Measurements from ENCODE around the gene FAIM2.

The FAIM2 gene

DNA sequence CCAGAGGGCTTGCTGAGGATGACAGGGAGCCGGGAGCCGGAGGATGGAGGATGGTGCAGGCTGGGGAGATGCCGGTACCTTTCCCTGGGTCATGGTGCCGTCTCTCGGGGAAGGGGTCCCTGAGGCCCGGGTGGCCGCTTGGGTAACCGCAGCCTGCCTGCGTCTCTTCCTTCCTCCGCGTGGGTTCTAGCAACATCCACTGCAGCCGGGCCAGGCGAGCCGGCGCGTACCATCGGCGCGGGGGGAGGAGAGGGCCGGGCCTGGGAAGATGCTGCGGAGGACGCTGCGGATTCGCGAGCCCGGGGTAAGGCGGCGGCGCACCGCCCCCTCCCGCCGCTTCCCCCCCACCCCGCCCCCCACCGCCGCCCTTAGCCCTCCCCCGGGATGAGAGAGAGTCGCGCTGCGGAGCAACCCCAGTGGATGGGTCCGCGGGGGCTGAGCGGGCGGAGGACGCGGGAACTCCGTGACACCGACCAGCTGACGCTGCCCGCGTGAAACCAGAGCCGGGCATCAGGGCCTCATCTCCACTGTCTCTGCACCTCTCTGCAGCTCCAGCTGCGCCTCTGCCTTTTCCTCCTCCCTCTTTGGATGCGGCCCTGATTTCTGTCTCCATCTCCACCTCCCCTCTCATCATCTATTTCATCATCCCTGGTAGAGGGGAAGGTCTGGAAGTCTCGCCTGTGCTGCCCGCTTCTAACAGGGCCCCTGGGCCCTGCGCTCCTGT, at the start of gene FAIM2:
Gene FAIM2 (minus strand): TSS at position 201 of the 724 bp plus-strand sequence. CDS start 108 bp downstream, at position 93.
- no peaks in the 10 kb centered on the region for H3K36me3 ChIP-seq (ENCODE audit: control insufficient read depth, insufficient read depth, low read length)
- H3K4me3 ChIP-seq (replicated peaks; ENCODE audit: low read depth, low read length) = no peak within 1 kb of the TSS
- TF ChIP-seq, protein P1, sequence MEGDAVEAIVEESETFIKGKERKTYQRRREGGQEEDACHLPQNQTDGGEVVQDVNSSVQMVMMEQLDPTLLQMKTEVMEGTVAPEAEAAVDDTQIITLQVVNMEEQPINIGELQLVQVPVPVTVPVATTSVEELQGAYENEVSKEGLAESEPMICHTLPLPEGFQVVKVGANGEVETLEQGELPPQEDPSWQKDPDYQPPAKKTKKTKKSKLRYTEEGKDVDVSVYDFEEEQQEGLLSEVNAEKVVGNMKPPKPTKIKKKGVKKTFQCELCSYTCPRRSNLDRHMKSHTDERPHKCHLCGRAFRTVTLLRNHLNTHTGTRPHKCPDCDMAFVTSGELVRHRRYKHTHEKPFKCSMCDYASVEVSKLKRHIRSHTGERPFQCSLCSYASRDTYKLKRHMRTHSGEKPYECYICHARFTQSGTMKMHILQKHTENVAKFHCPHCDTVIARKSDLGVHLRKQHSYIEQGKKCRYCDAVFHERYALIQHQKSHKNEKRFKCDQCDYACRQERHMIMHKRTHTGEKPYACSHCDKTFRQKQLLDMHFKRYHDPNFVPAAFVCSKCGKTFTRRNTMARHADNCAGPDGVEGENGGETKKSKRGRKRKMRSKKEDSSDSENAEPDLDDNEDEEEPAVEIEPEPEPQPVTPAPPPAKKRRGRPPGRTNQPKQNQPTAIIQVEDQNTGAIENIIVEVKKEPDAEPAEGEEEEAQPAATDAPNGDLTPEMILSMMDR (IDR thresholded peaks at IDR 0.05; ENCODE audit: insufficient read depth, low read length, poor library complexity, severe bottlenecking) = no peak
- peaks cover 3% of the 10 kb centered on the region for H3K27me3 ChIP-seq (replicated peaks; ENCODE audit: control insufficient read depth, insufficient read depth, low read length)
- DNase-seq (ENCODE audit: extremely low read depth, insufficient read length) = no peak

DNA sequence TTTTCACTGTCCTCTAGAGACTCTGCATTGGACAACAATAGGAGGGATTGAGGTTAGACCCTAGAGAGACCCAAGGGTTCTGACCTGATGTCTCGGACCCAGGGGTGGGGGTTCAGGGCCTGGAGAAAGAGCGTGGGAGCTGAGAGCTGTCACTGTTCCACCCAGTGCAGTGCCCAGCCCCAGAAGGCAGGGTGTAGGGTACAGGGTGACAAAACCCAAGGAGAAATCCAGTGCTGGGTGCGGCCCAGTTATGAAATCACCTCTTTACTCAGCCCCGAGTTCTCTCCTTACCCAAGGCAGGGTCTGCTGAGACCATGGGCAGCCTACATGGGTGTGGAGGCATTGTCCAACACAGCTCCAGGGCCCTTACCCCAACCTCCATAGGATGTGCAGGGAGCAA, 49.5 kb upstream of the FAIM2 start:
- H3K27me3 ChIP-seq (replicated peaks; ENCODE audit: control insufficient read depth, insufficient read depth, low read length) = peaks cover 5% of the 10 kb centered on the region
- H3K4me3 ChIP-seq (replicated peaks; ENCODE audit: low read depth, low read length) = no peak overlapping the region
- DNase-seq (ENCODE audit: extremely low read depth, insufficient read length) = no peak
- H3K36me3 ChIP-seq (ENCODE audit: control insufficient read depth, insufficient read depth, low read length) = no peaks in the 10 kb centered on the region
- TF ChIP-seq, protein P1 (IDR thresholded peaks at IDR 0.05; ENCODE audit: insufficient read depth, low read length, poor library complexity, severe bottlenecking) = no peak

GRCh38 chr12:49952391-49953055, 48.8 kb upstream of the FAIM2 start:
- H3K4me3 ChIP-seq (replicated peaks; ENCODE audit: low read depth, low read length) = no peak overlapping the region
- TF ChIP-seq, protein P1 (IDR thresholded peaks at IDR 0.05; ENCODE audit: insufficient read depth, low read length, poor library complexity, severe bottlenecking) = no peak
- peaks cover 5% of the 10 kb centered on the region for H3K27me3 ChIP-seq (replicated peaks; ENCODE audit: control insufficient read depth, insufficient read depth, low read length)
- no peaks in the 10 kb centered on the region for H3K36me3 ChIP-seq (ENCODE audit: control insufficient read depth, insufficient read depth, low read length)
- DNase-seq (ENCODE audit: extremely low read depth, insufficient read length) = no peak

DNA sequence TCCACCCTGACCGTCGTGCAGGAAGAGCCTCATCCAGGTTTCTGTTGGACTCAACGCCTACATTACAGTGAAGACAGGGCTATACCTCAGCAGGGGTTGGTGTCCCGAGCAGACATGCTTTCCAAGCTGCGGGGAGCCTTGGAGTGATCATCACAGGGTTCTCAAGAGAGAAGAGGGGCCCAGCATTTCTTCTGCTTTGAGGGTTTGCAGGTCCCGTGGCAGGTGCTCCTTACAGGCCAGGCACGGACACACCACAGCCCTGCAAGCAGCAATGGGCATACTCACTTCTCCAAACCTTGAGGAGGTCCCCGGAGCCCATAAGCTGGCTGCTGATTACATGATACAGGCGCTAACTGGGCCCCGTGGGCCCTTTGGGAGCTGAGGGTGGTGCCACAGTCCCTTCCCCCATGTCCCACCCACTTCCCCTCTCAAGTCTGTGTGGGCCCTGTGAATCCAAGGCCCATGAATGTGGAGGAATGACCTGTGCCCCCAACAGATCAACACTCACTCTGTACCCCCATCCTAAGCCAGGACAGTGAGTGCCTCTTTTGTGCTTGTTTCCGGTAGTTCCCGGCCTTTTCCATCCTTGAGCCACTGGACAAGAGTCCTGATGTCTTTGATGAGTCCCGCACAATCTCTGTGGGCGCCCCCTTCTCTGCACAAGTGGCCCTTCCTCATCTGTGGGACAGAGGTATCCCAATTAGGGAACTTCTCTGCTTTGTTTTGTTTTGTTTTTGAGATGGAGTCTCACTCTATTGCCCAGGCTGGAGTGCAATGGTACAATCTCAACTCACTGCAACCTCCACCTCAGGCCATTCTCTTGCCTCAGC, 47.9 kb upstream of the FAIM2 start:
- peaks cover 5% of the 10 kb centered on the region for H3K27me3 ChIP-seq (replicated peaks; ENCODE audit: control insufficient read depth, insufficient read depth, low read length)
- DNase-seq (ENCODE audit: extremely low read depth, insufficient read length) = no peak
- TF ChIP-seq, protein P1 (IDR thresholded peaks at IDR 0.05; ENCODE audit: insufficient read depth, low read length, poor library complexity, severe bottlenecking) = no peak
- H3K4me3 ChIP-seq (replicated peaks; ENCODE audit: low read depth, low read length) = no peak overlapping the region
- no peaks in the 10 kb centered on the region for H3K36me3 ChIP-seq (ENCODE audit: control insufficient read depth, insufficient read depth, low read length)

GRCh38 chr12:49950273-49951251, 46.9 kb upstream of the FAIM2 start, which contains the start of gene AQP2:
Gene AQP2 (plus strand): TSS chr12:49950737. CDS start chr12:49950831, 94 bp downstream.
- no peak for DNase-seq (ENCODE audit: extremely low read depth, insufficient read length)
- no peak within 1 kb of the TSS for H3K4me3 ChIP-seq (replicated peaks; ENCODE audit: low read depth, low read length)
- H3K27me3 ChIP-seq (replicated peaks; ENCODE audit: control insufficient read depth, insufficient read depth, low read length) = peaks cover 5% of the 10 kb centered on the region
- no peaks in the 10 kb centered on the region for H3K36me3 ChIP-seq (ENCODE audit: control insufficient read depth, insufficient read depth, low read length)
- TF ChIP-seq, protein P1 (IDR thresholded peaks at IDR 0.05; ENCODE audit: insufficient read depth, low read length, poor library complexity, severe bottlenecking) = no peak

Measured in GM06990 (cell line).